ENCODE measurements around the gene CNTN6.

Gene CNTN6

DNA sequence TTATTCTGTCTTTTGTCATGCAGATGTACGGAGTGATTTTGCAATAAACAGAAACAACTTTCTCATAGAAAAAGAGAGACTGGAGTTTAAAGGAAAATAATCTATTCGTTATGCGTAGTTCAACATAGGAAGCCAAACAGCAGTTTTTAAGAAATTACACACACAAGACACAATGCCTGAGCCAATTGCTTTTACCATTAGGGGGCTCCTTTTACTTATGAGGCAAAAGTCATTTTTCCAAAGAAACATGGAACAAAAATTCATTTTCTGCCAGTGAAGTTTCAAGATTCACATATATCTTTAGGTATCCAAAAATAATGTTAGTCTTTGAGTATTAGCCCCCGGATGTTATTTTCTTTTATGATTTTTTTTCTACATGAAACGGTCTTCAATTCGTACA, 10.7 kb downstream of the CNTN6 start:
- TF ChIP-seq, protein P1, sequence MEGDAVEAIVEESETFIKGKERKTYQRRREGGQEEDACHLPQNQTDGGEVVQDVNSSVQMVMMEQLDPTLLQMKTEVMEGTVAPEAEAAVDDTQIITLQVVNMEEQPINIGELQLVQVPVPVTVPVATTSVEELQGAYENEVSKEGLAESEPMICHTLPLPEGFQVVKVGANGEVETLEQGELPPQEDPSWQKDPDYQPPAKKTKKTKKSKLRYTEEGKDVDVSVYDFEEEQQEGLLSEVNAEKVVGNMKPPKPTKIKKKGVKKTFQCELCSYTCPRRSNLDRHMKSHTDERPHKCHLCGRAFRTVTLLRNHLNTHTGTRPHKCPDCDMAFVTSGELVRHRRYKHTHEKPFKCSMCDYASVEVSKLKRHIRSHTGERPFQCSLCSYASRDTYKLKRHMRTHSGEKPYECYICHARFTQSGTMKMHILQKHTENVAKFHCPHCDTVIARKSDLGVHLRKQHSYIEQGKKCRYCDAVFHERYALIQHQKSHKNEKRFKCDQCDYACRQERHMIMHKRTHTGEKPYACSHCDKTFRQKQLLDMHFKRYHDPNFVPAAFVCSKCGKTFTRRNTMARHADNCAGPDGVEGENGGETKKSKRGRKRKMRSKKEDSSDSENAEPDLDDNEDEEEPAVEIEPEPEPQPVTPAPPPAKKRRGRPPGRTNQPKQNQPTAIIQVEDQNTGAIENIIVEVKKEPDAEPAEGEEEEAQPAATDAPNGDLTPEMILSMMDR (IDR thresholded peaks at IDR 0.05; ENCODE audit: extremely low read depth, missing control alignments) = no peak
- DNase-seq (ENCODE audit: low spot score) = no peak

DNA sequence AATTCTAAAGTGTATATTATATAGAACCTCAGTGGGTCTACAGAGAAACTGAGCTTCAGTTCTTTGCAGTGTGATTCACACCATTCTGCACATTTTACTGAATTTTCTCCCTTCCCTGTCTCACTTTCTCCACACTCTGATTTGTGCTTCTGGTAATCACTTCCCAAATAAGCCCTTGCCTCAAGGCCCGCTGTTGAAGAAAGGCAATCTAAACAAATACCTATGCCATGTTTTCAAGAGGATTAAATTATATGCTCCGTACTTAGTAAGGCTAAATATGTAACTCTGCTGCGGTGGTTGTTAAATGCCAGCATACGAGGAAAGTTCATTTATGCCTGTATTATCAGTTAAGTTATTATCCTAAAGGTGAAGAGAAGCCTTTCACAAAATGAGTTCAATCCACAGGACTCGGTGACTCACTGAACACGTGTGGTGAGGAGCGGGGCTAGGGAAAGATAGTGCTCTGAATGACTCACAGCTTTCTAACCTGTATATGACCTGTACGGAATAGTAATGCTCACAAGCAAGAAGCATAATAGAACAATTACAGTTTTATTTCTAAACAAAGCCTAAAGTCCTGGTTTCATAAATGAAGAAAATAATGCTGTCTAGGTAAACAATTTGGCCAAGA, 25.1 kb downstream of the CNTN6 start:
- TF ChIP-seq, protein P1 (IDR thresholded peaks at IDR 0.05; ENCODE audit: extremely low read depth, missing control alignments) = no peak
- no peak for DNase-seq (ENCODE audit: low spot score)

DNA sequence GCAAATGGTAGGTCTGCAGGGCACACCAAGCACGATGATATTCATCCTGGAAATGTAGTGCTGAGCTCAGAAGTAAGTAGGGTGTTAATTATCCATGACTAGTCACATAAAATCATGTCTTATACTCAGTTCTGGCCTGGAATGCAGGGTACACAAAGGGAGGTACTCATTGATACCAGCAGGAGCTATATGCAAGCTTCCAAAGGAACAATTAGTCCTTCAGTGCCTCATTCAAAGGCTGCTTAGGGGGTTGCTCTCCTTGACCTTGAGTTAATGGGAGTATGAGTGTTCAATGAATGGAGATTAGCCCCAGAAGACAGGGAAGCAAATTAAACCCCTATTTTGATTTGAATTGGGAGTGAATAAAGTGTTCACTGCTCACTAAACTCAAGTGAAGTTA, 38.3 kb downstream of the CNTN6 start:
- no peak for DNase-seq (ENCODE audit: low spot score)
- TF ChIP-seq, protein P1 (IDR thresholded peaks at IDR 0.05; ENCODE audit: extremely low read depth, missing control alignments) = no peak

DNA sequence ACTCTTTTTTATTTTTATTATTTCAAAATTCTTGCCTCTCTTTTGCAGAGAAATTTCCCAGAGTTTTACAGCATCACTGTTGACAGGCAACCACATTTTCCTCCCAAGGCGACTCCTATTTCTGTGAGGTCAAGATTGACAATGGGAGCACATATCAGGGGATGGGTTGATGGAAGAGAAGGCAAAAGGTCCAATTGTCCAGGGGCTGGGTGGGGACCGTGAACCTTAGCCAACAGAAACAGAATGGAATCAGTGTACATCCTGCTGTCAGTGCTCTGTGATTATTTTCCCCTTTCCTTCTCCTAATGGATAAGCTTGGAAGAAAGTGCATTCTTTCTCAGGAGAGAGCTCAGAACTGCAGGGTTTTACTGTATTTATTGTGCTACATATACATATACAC, 42.4 kb downstream of the CNTN6 start:
- TF ChIP-seq, protein P1 (IDR thresholded peaks at IDR 0.05; ENCODE audit: extremely low read depth, missing control alignments) = no peak
- no peak for DNase-seq (ENCODE audit: low spot score)

DNA sequence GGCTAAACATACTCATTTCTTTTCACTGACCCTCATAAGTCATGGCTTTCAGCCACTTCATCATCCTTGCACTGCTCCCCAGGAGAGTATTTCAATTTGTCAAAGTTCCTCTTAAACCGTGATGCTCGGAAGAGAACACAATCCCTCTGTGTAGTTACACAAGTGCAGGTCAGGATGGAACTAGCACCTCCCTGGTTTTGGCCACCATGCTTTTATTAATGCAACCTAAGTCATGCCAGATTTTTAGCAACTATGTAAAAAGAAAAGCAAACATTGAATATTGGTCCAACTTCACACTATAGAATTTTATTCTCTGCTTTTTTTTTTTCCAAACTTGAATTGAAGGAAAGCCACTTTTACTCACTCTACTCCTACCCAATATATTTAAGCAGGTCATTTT, 45.2 kb downstream of the CNTN6 start:
- TF ChIP-seq, protein P1 (IDR thresholded peaks at IDR 0.05; ENCODE audit: extremely low read depth, missing control alignments) = no peak
- DNase-seq (ENCODE audit: low spot score) = no peak

DNA sequence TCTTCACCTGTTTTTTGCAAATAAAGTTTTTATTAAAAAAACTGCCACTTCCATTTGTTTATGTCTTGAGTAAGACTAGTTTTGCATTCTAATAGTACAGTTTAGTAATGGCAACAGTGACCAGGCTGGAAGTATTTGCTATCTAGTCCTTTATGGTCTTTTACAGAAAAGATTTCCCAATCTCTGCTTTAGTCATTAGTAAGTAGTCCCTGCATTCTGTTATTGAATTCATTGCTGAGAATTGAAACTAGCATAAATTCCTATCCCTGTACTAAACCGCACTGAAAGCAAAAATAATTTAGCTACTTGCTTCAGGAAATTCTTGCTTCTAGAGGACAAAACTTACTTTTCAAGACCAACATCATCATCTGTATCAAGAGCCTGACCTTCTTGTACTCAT, 46.2 kb downstream of the CNTN6 start:
- TF ChIP-seq, protein P1 (IDR thresholded peaks at IDR 0.05; ENCODE audit: extremely low read depth, missing control alignments) = no peak
- no peak for DNase-seq (ENCODE audit: low spot score)

DNA sequence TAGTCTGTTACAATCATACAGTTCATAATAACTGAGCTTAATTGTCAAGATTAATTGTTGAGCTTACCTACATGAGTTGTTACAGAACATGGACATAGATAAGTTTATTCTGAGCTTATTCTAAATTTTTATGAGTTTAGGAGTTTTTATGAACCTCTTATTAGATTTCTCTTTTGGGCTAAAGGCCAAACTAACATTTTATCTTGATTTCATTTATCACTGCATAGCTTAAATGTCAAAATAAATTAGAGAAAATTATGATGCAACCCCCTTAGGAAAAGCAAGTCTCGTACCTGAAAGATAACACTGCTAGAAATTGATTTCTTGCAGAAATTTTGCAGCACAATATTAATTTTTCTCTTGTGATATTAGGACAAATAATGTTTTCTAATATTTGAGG, 54.5 kb downstream of the CNTN6 start:
- TF ChIP-seq, protein P1 (IDR thresholded peaks at IDR 0.05; ENCODE audit: extremely low read depth, missing control alignments) = no peak
- no peak for DNase-seq (ENCODE audit: low spot score)
